A549 (cell line): ENCODE data around the gene ITGA2.

Experiments
- CBX2 ChIP-seq: fragments of 200-600 bp; sonication (generic); IDR thresholded peaks from 2 replicates; pipeline ENCODE4 v1.6.1; 2016; ENCODE audit warnings: low read depth, mild to moderate bottlenecking, borderline replicate concordance
- CEBPB ChIP-seq, 2 experiments: fragments of >200 bp in 1 of 2; sonication (Bioruptor Twin) in 1 of 2; formaldehyde crosslinking in 1 of 2; IDR thresholded peaks; 2 replicates each; pipeline ENCODE4 v1.6.1; 2012 to 2016
- CTCF ChIP-seq: fragments of >200 bp; sonication (Bioruptor Twin); formaldehyde crosslinking; IDR thresholded peaks from 3 replicates; pipeline ENCODE4 v1.5.1; 2016
- POLR2A ChIP-seq: IDR thresholded peaks from 2 replicates; pipeline ENCODE4 v1.6.1; 2012; ENCODE audit warnings: mild to moderate bottlenecking, low read length
- RFX5 ChIP-seq: fragments of 450-650 bp; IDR thresholded peaks from 2 replicates; pipeline ENCODE4 v1.7.1; 2014; ENCODE audit warnings: antibody characterized with exemption, mild to moderate bottlenecking, moderate library complexity

GRCh38 chr5:53120165-53120564 is 131.0 kb downstream of the ITGA2 start:
- TF ChIP-seq RFX5, result no peak
- no peak for TF ChIP-seq CTCF
- no peak for TF ChIP-seq POLR2A
- no peak for TF ChIP-seq CEBPB (IDR thresholded peaks at IDR 0.05)
- TF ChIP-seq CBX2, result no peak
